Left renal cortex interstitium (tissue), 4 donors: Measurements from ENCODE around the gene SLC35G3. TPM values are rescaled to one million over a fixed set of nuclear protein-coding genes. Genes with fewer than 3 reads are reported as not detected.

Experiments used
- polyA plus RNA-seq, 4 donors: library from polyadenylated mRNA; unstranded; fragments of 120-200 nt; gene quantifications; one replicate each; pipeline ENCODE4 v1.2.1, GENCODE V29; 2013; ENCODE audit not compliant: insufficient read length in 4 of 4

SLC35G3 gene
- polyA plus RNA-seq, 4 donors: not detected

Other genes starting within 250 kb of the SLC35G3 start
- 1 to 10 TPM; 4.3 to 7.4 (median 5.6) TPM for gene CCT6B, start 232.9 kb downstream of the SLC35G3 start, polyA plus RNA-seq
- 10 to 100 TPM; 23.8 to 29.0 (median 25.9) TPM for gene ZNF830, start 232.9 kb downstream of the SLC35G3 start, polyA plus RNA-seq
- gene LIG3, start 213.9 kb downstream of the SLC35G3 start, polyA plus RNA-seq: 10 to 100 TPM; 30.1 to 45.9 (median 37.3) TPM
- gene RFFL, start 130.7 kb downstream of the SLC35G3 start, polyA plus RNA-seq: 10 to 100 TPM; 17.8 to 25.2 (median 22.9) TPM
- 10 to 100 TPM in 3 of 4 donors, 1 to 10 TPM in 1; 9.8 to 14.5 (median 12.9) TPM for gene RAD51D, start 74.5 kb downstream of the SLC35G3 start, polyA plus RNA-seq
- under 1 TPM in 3 of 4 donors, not detected in 1; 0.22 to 0.27 (median 0.27) TPM for gene FNDC8, start 72.8 kb downstream of the SLC35G3 start, polyA plus RNA-seq
- gene NLE1, start 52.1 kb downstream of the SLC35G3 start, polyA plus RNA-seq: 10 to 100 TPM; 16.7 to 22.8 (median 17.8) TPM
- gene UNC45B, start 46.6 kb downstream of the SLC35G3 start, polyA plus RNA-seq: under 1 TPM; 0.06 to 0.16 (median 0.15) TPM
- 10 to 100 TPM; 13.1 to 15.4 (median 14.2) TPM for gene SLFN5, start 48.7 kb upstream of the SLC35G3 start, polyA plus RNA-seq
- 10 to 100 TPM in 3 of 4 donors, 1 to 10 TPM in 1; 8.7 to 19.1 (median 11.3) TPM for gene SLFN11, start 179.2 kb upstream of the SLC35G3 start, polyA plus RNA-seq
- 10 to 100 TPM; 18.5 to 20.1 (median 18.8) TPM for gene SLFN12, start 238.1 kb upstream of the SLC35G3 start, polyA plus RNA-seq